ENCODE measurements around the gene IFNGR1.

The IFNGR1 gene

GRCh38 chr6:137160763-137161162 is 58.4 kb downstream of the IFNGR1 start:
- Histone ChIP-seq H4K20me1 (ENCODE audit: control insufficient read depth, insufficient read depth, low read depth, low read length) (no peaks in the 10 kb centered on the region), H3F3A (ENCODE audit: control insufficient read depth, insufficient read depth) (no peaks in the 10 kb centered on the region), H3K79me2 (ENCODE audit: control insufficient read depth, low read length) (no peaks in the 10 kb centered on the region), H3K4me3 (ENCODE audit: low read length) (no peak overlapping the region), H3K9me2 (replicated peaks; ENCODE audit: control insufficient read depth, low read length) (no peaks in the 10 kb centered on the region), H3K9me3 (ENCODE audit: control insufficient read depth, insufficient read depth, low read length) (peaks cover 10% of the 10 kb centered on the region; the same call in 1 of the 2 replicates), H3K27me3 (ENCODE audit: control insufficient read depth, low read length) (no peaks in the 10 kb centered on the region), H3K4me1 (ENCODE audit: control insufficient read depth, low read length) (peaks cover 4% of the 10 kb centered on the region), H3K36me3 (ENCODE audit: control insufficient read depth, low read length) (no peaks in the 10 kb centered on the region), H3K27ac (ENCODE audit: low read depth, low read length) (no peak overlapping the region), H3K4me2 (ENCODE audit: low read length) (no peak overlapping the region)
- TF ChIP-seq CTCF (IDR thresholded peaks at IDR 0.05; ENCODE audit: low read depth, low read length, poor library complexity, severe bottlenecking) (no peak), EZH2phosphoT487 (IDR thresholded peaks at IDR 0.05; ENCODE audit: borderline replicate concordance, low read length) (no peak)

GRCh38 chr6:137159912-137160311 is 59.3 kb downstream of the IFNGR1 start:
- Histone ChIP-seq H3K9me2 (replicated peaks; ENCODE audit: control insufficient read depth, low read length) (no peaks in the 10 kb centered on the region), H3K79me2 (ENCODE audit: control insufficient read depth, low read length) (no peaks in the 10 kb centered on the region), H3K9me3 (ENCODE audit: control insufficient read depth, insufficient read depth, low read length) (peaks cover 10% of the 10 kb centered on the region; the same call in 1 of the 2 replicates), H3K4me2 (ENCODE audit: low read length) (no peak overlapping the region), H4K20me1 (ENCODE audit: control insufficient read depth, insufficient read depth, low read depth, low read length) (no peaks in the 10 kb centered on the region), H3K4me3 (ENCODE audit: low read length) (no peak overlapping the region), H3K36me3 (ENCODE audit: control insufficient read depth, low read length) (no peaks in the 10 kb centered on the region), H3K27me3 (ENCODE audit: control insufficient read depth, low read length) (no peaks in the 10 kb centered on the region), H3F3A (ENCODE audit: control insufficient read depth, insufficient read depth) (no peaks in the 10 kb centered on the region), H3K4me1 (ENCODE audit: control insufficient read depth, low read length) (peaks cover 6% of the 10 kb centered on the region), H3K27ac (ENCODE audit: low read depth, low read length) (no peak overlapping the region)
- TF ChIP-seq CTCF (IDR thresholded peaks at IDR 0.05; ENCODE audit: low read depth, low read length, poor library complexity, severe bottlenecking) (no peak), EZH2phosphoT487 (IDR thresholded peaks at IDR 0.05; ENCODE audit: borderline replicate concordance, low read length) (no peak)

GRCh38 chr6:137157601-137158000 is 61.6 kb downstream of the IFNGR1 start:
- H4K20me1 ChIP-seq (ENCODE audit: control insufficient read depth, insufficient read depth, low read depth, low read length), result no peaks in the 10 kb centered on the region
- H3K4me2 ChIP-seq (ENCODE audit: low read length), result no peak overlapping the region
- no peaks in the 10 kb centered on the region for H3K9me2 ChIP-seq (replicated peaks; ENCODE audit: control insufficient read depth, low read length)
- no peak overlapping the region for H3K4me3 ChIP-seq (ENCODE audit: low read length)
- H3F3A ChIP-seq (ENCODE audit: control insufficient read depth, insufficient read depth), result no peaks in the 10 kb centered on the region
- H3K36me3 ChIP-seq (ENCODE audit: control insufficient read depth, low read length), result no peaks in the 10 kb centered on the region
- peaks cover 6% of the 10 kb centered on the region for H3K4me1 ChIP-seq (ENCODE audit: control insufficient read depth, low read length)
- no peaks in the 10 kb centered on the region for H3K79me2 ChIP-seq (ENCODE audit: control insufficient read depth, low read length)
- no peak for TF ChIP-seq CTCF (IDR thresholded peaks at IDR 0.05; ENCODE audit: low read depth, low read length, poor library complexity, severe bottlenecking)
- TF ChIP-seq EZH2phosphoT487 (IDR thresholded peaks at IDR 0.05; ENCODE audit: borderline replicate concordance, low read length), result no peak
- no peak overlapping the region for H3K27ac ChIP-seq (ENCODE audit: low read depth, low read length)
- H3K9me3 ChIP-seq (ENCODE audit: control insufficient read depth, insufficient read depth, low read length), result no peaks in the 10 kb centered on the region
- no peaks in the 10 kb centered on the region for H3K27me3 ChIP-seq (ENCODE audit: control insufficient read depth, low read length)

Measured in DOHH2 (cell line).